Cardiac muscle cell (in vitro differentiated cells and primary cell): ENCODE data around the gene NEGR1. TPM values are rescaled to one million over a fixed set of nuclear protein-coding genes. Genes with fewer than 3 reads are reported as not detected.

Experiments
- DNase-seq, 2 donors: peaks; one replicate each; pipeline versions ENCODE4 v3.0.0 to v3.0.0-alpha.2; 2010 to 2017; ENCODE audit warnings: low read depth in 1 of 2, low spot score in 1 of 2
- H3K27ac ChIP-seq: fragments of 200-600 bp; sonication (generic); 2 replicates; pipeline ENCODE4 v1.5.1; 2016
- H3K27me3 ChIP-seq: fragments of 200-600 bp; sonication (generic); 2 replicates; pipeline ENCODE4 v1.6.0; 2016; ENCODE audit warnings: control low read depth
- H3K36me3 ChIP-seq: fragments of 200-600 bp; sonication (generic); 2 replicates; pipeline ENCODE4 v1.5.1; 2016; ENCODE audit warnings: control low read depth
- H3K4me1 ChIP-seq: fragments of 200-600 bp; sonication (generic); 2 replicates; pipeline ENCODE4 v1.8.1; 2017; ENCODE audit warnings: low read depth, mild to moderate bottlenecking, mixed run types
- H3K4me3 ChIP-seq: fragments of 200-600 bp; sonication (generic); 2 replicates; pipeline ENCODE4 v1.5.1; 2016; ENCODE audit warnings: mild to moderate bottlenecking
- H3K9me3 ChIP-seq: fragments of 200-600 bp; sonication (generic); 2 replicates; pipeline ENCODE4 v1.5.1; 2017; ENCODE audit warnings: low read depth, mild to moderate bottlenecking, control low read depth
- CTCF ChIP-seq: IDR thresholded peaks from 2 replicates; pipeline ENCODE4 v1.5.1; 2012; ENCODE audit warnings: low read depth, mild to moderate bottlenecking, low read length
- polyA plus RNA-seq: library from polyadenylated mRNA; unstranded; fragments of >200 nt; fragmentation: Nextera tagmentation; extraction: Ambion mirVana; gene quantifications from 2 replicates; pipeline ENCODE4 v1.2.1, GENCODE V29; 2016
- total RNA-seq: library from RNA; depleted of rRNA; stranded (reverse); fragments of >200 nt; gene quantifications from 2 replicates; pipeline ENCODE4 v1.2.3, GENCODE V29; 2016

Gene NEGR1
- total and polyA plus RNA-seq, 2 experiments from 2014 or later: 0.06 to 0.20 TPM

- Histone ChIP-seq H3K27ac (no peak overlapping the region), H3K36me3 (no peaks in the 10 kb centered on the region), H3K4me3 (no peak overlapping the region), H3K4me1 (no peaks in the 10 kb centered on the region), H3K9me3 (no peaks in the 10 kb centered on the region), H3K27me3 (no peaks in the 10 kb centered on the region)
- DNase-seq: peak in 1 of 2 donors; percentile 64
- no peak for TF ChIP-seq CTCF
Measured at GRCh38 chr1:71463144-71463543, 819.2 kb downstream of the NEGR1 start.

- no peak overlapping the region for H3K4me3 ChIP-seq
- H3K36me3 ChIP-seq: no peaks in the 10 kb centered on the region
- H3K4me1 ChIP-seq: no peaks in the 10 kb centered on the region
- TF ChIP-seq CTCF: no peak
- no peak for DNase-seq
- no peaks in the 10 kb centered on the region for H3K9me3 ChIP-seq
- no peaks in the 10 kb centered on the region for H3K27me3 ChIP-seq
- H3K27ac ChIP-seq: no peak overlapping the region
Measured at GRCh38 chr1:71462247-71462646, 820.1 kb downstream of the NEGR1 start.

- no peaks in the 10 kb centered on the region for H3K27me3 ChIP-seq
- H3K4me1 ChIP-seq: no peaks in the 10 kb centered on the region
- no peaks in the 10 kb centered on the region for H3K36me3 ChIP-seq
- H3K4me3 ChIP-seq: no peak overlapping the region
- no peak for TF ChIP-seq CTCF
- no peaks in the 10 kb centered on the region for H3K9me3 ChIP-seq
- DNase-seq: no peak
- H3K27ac ChIP-seq: no peak overlapping the region
Measured at GRCh38 chr1:71461416-71461815, 820.9 kb downstream of the NEGR1 start.

- H3K9me3 ChIP-seq: no peaks in the 10 kb centered on the region
- H3K4me3 ChIP-seq: no peak overlapping the region
- no peaks in the 10 kb centered on the region for H3K36me3 ChIP-seq
- no peaks in the 10 kb centered on the region for H3K27me3 ChIP-seq
- no peak for DNase-seq
- no peak overlapping the region for H3K27ac ChIP-seq
- H3K4me1 ChIP-seq: no peaks in the 10 kb centered on the region
- TF ChIP-seq CTCF: no peak
Measured at GRCh38 chr1:71448444-71448843, 833.9 kb downstream of the NEGR1 start.

GRCh38 chr1:71438626-71439025 lies 843.7 kb downstream of the NEGR1 start:
- no peak overlapping the region for H3K4me3 ChIP-seq
- no peaks in the 10 kb centered on the region for H3K4me1 ChIP-seq
- H3K27me3 ChIP-seq: no peaks in the 10 kb centered on the region
- no peak for DNase-seq
- H3K9me3 ChIP-seq: no peaks in the 10 kb centered on the region
- H3K36me3 ChIP-seq: no peaks in the 10 kb centered on the region
- no peak for TF ChIP-seq CTCF
- H3K27ac ChIP-seq: no peak overlapping the region

GRCh38 chr1:71435951-71436350 lies 846.4 kb downstream of the NEGR1 start:
- H3K9me3 ChIP-seq: no peaks in the 10 kb centered on the region
- no peaks in the 10 kb centered on the region for H3K4me1 ChIP-seq
- no peaks in the 10 kb centered on the region for H3K36me3 ChIP-seq
- no peak overlapping the region for H3K4me3 ChIP-seq
- DNase-seq: no peak
- H3K27ac ChIP-seq: no peak overlapping the region
- TF ChIP-seq CTCF: no peak
- H3K27me3 ChIP-seq: no peaks in the 10 kb centered on the region
